ENCODE results near the gene INTS4. TPM values are rescaled to one million over a fixed set of nuclear protein-coding genes. Genes with fewer than 3 reads are reported as not detected.
A peak's percentile ranks its signal among the peaks of the same experiment; 100 is the strongest.
"Not testable (repeated sequence)": the region's sequence is repeated elsewhere in the genome, so short reads cannot be mapped to it uniquely, and the experiment has no call there.

INTS4 gene
- total and polyA plus RNA-seq, 8 donors: 31.1 to 63.9 (median 51.9) TPM

- H3K4me1 ChIP-seq: no peaks in the 10 kb centered on the region
- no peaks in the 10 kb centered on the region for H3K9me3 ChIP-seq
- TF ChIP-seq CTCF (IDR thresholded peaks at IDR 0.05): no peak
- no peaks in the 10 kb centered on the region for H3K27me3 ChIP-seq
- intact Hi-C loops (cut with DNase I): no loop called here
- H3K27ac ChIP-seq: no peak overlapping the region
- H3K36me3 ChIP-seq: peaks cover 0 to 31% of the 10 kb centered on the region in 2 donors
- H3K4me3 ChIP-seq: no peak overlapping the region
- DNase-seq: no peak
- no peak for ATAC-seq
These were observed 125.7 kb downstream of the INTS4 start for GRCh38 chr11:77868744-77869143.

GRCh38 chr11:77866336-77866735, 128.1 kb downstream of the INTS4 start:
- no peak overlapping the region for H3K27ac ChIP-seq
- ATAC-seq: no peak

DNA sequence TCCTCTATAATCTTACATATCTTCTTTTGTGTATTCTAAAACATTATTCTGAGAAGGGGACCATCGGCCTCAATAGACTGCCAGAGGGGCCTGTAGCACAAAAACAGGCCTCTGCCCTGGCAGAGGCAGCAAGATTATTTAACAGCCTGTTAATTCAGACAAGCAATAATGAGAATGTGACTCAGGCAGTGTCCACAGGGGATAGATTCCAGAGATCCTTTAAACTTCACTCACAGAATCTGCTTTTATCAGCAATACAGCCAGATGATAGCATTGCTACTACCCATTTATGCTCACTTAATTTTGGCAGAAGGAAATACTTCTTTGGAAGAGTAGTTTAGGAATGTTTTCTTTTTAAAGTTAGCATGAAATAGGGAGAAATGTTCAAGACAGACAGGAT, 128.7 kb downstream of the INTS4 start:
- DNase-seq (peak in 1 of 4 donors; percentile 2), ATAC-seq (no peak)
- intact Hi-C loops (cut with DNase I): no loop called here

More at GRCh38 chr11:77866336-77866735, 128.1 kb downstream of the INTS4 start:
- no peak for TF ChIP-seq CTCF (IDR thresholded peaks at IDR 0.05)
- H3K4me3 ChIP-seq: no peak overlapping the region
- intact Hi-C loops (cut with DNase I): no loop called here
- DNase-seq: no peak
- no peaks in the 10 kb centered on the region for H3K9me3 ChIP-seq
- H3K4me1 ChIP-seq: no peaks in the 10 kb centered on the region
- peaks cover 0 to 18% of the 10 kb centered on the region in 2 donors for H3K36me3 ChIP-seq
- no peaks in the 10 kb centered on the region for H3K27me3 ChIP-seq

DNA sequence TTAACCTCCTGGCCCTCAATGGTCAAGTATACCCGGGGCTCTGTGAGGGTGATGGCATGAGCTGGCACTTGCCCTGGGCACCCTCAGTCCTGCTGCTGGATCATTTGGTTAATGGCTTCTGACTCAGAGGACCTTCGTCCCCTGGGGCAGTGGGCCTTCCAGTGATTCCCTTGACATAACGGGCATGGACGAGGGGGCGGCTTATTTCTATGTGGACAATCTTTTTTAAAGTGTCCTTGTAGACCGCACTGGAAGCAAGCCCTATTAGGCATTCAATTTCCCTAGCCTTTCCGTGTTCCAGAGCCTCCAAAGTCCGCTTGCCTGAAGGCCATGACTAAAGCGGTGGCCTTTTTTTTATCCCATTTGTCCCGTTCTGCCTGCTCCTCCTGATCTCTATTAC, 133.0 kb downstream of the INTS4 start:
- H3K36me3 ChIP-seq; intact Hi-C loops (cut with DNase I); H3K4me1 ChIP-seq; H3K4me3 ChIP-seq; H3K27ac ChIP-seq; H3K27me3 ChIP-seq; H3K9me3 ChIP-seq; ATAC-seq; DNase-seq: not testable (repeated sequence)

More for the DNA sequence above, 128.7 kb downstream of the INTS4 start:
- H3K4me3 ChIP-seq: no peak overlapping the region
- H3K27me3 ChIP-seq: no peaks in the 10 kb centered on the region
- no peak overlapping the region for H3K27ac ChIP-seq
- no peak for TF ChIP-seq CTCF (IDR thresholded peaks at IDR 0.05)
- peaks cover 0 to 18% of the 10 kb centered on the region in 2 donors for H3K36me3 ChIP-seq
- H3K4me1 ChIP-seq: no peaks in the 10 kb centered on the region
- H3K9me3 ChIP-seq: no peaks in the 10 kb centered on the region

DNA sequence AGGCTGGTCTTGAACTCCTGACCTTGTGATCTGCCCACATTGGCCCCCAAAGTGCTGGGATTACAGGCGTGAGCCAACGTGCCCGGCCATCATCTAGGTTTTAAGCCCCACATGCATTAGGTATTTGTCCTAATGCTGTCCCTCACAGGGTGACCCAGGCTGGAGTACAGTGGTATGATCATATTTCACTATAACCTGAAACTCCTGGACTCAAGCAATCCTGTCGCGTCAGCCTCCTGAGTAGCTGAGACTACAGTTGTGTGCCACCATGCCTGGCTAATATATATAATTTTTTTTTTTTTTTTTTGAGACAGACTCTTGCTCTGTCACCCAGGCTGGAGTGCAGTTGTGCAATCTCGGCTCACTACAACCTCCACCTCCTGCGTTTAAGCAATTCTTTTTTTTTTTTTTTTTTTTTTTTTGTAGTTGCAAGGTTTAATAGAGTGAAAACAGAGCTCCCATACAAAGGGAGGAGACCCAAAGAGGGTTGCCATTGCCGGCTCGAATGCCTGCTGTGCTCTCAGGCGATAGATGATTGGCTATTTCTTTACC, 136.5 kb downstream of the INTS4 start:
- H3K4me3 ChIP-seq; intact Hi-C loops (cut with DNase I); ATAC-seq; H3K27me3 ChIP-seq; H3K27ac ChIP-seq; H3K4me1 ChIP-seq; DNase-seq: not testable (repeated sequence)
- Histone ChIP-seq H3K36me3 (peaks cover 0 to 24% of the 10 kb centered on the region in 2 donors), H3K9me3 (peaks cover 0 to 23% of the 10 kb centered on the region in 2 donors)

- H3K9me3 ChIP-seq: peaks cover 0 to 23% of the 10 kb centered on the region in 2 donors
- H3K36me3 ChIP-seq: peaks cover 0 to 19% of the 10 kb centered on the region in 2 donors
- no peaks in the 10 kb centered on the region for H3K4me1 ChIP-seq
- TF ChIP-seq CTCF (IDR thresholded peaks at IDR 0.05): no peak
- DNase-seq (no peak), ATAC-seq (no peak)
- H3K4me3 ChIP-seq: no peak overlapping the region
- no peak overlapping the region for H3K27ac ChIP-seq
- intact Hi-C loops (cut with DNase I): no loop called here
- no peaks in the 10 kb centered on the region for H3K27me3 ChIP-seq
These were observed 139.6 kb downstream of the INTS4 start for GRCh38 chr11:77854838-77855237.
